ENCODE data around the gene XKRX. TPM values are rescaled to one million over a fixed set of nuclear protein-coding genes. Genes with fewer than 3 reads are reported as not detected.

Gene XKRX
- total RNA-seq, 1 experiment from 2014 or later: 0.16 TPM

DNA sequence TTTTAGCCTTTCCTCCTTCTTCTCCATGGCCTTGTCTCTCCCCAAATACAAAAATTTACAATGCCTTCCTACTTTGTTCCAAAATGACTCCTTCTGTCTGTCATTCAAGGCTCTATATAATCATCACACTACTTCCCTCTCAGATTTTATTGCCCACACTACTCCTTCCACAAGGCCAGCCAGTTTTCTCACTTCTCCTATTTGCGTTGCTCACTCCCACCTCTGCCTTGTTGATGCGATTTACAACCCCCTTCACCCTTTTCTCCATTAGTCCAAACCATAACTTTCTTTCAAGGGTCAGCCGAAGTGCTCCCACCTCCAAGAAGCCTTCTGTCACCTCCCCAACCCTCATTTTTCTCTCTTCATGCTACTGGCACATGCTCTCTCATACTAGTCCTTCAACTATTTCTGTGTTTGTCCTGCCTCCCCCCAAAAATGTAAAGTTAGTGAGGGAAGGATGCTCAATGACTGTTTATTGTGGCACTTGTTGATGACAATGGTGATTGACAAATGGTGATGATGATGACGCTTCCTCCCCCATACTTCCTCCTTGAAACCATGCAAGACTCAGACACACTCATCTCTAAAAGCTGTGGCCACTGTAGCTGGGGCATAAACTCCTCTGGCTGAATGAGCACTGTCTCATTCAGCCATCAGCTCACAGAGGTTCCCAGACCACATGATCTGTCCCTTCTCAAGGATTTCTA lies 2.7 kb upstream of the XKRX start:
- Histone ChIP-seq H3K4me1 (replicated peaks) (no peaks in the 10 kb centered on the region), H3K27ac (no peak overlapping the region), H3K4me3 (no peak overlapping the region), H3K36me3 (no peaks in the 10 kb centered on the region), H3K27me3 (replicated peaks) (no peaks in the 10 kb centered on the region), H3K9me3 (replicated peaks) (no peaks in the 10 kb centered on the region)
- no peak for DNase-seq (ENCODE audit: low read depth in 1 of 2, low spot score in 2 of 2)

DNA sequence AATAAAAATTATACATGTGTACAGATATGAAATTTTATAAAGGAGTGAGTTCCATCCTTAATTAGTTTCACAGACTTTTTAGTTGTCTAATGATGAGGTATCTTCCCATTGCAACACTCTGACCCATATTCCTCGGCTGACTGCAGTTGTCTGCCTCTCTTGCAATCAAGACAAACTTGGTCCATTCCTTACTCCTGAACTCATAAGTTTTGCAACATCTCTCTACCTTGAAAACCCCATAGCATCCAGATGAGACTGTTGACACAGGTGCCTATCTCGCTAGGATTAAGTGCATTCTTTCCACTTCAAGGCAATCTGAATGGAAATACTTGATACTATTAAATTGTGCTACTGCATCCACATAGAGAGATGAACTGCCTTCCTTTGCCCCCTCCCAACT lies 2.3 kb downstream of the XKRX start:
- Histone ChIP-seq H3K27ac (no peak overlapping the region), H3K9me3 (replicated peaks) (no peaks in the 10 kb centered on the region)
- DNase-seq (ENCODE audit: low read depth in 1 of 2, low spot score in 2 of 2): no peak

GRCh38 chrX:100924375-100924774 lies 4.3 kb downstream of the XKRX start:
- DNase-seq (ENCODE audit: low read depth in 1 of 2, low spot score in 2 of 2): no peak

More for the DNA sequence above, 2.3 kb downstream of the XKRX start:
- H3K36me3 ChIP-seq: no peaks in the 10 kb centered on the region
- no peak overlapping the region for H3K4me3 ChIP-seq
- no peaks in the 10 kb centered on the region for H3K27me3 ChIP-seq (replicated peaks)
- no peaks in the 10 kb centered on the region for H3K4me1 ChIP-seq (replicated peaks)

GRCh38 chrX:100915562-100915961 lies 13.2 kb downstream of the XKRX start:
- Histone ChIP-seq H3K4me1 (replicated peaks) (no peaks in the 10 kb centered on the region), H3K9me3 (replicated peaks) (no peaks in the 10 kb centered on the region), H3K27ac (no peak overlapping the region), H3K27me3 (replicated peaks) (no peaks in the 10 kb centered on the region), H3K36me3 (no peaks in the 10 kb centered on the region), H3K4me3 (no peak overlapping the region)
- no peak for DNase-seq (ENCODE audit: low read depth in 1 of 2, low spot score in 2 of 2)

More at GRCh38 chrX:100924375-100924774, 4.3 kb downstream of the XKRX start:
- H3K4me1 ChIP-seq (replicated peaks): no peaks in the 10 kb centered on the region
- H3K27me3 ChIP-seq (replicated peaks): no peaks in the 10 kb centered on the region
- H3K27ac ChIP-seq: no peak overlapping the region
- no peaks in the 10 kb centered on the region for H3K9me3 ChIP-seq (replicated peaks)
- no peaks in the 10 kb centered on the region for H3K36me3 ChIP-seq
- no peak overlapping the region for H3K4me3 ChIP-seq

DNA sequence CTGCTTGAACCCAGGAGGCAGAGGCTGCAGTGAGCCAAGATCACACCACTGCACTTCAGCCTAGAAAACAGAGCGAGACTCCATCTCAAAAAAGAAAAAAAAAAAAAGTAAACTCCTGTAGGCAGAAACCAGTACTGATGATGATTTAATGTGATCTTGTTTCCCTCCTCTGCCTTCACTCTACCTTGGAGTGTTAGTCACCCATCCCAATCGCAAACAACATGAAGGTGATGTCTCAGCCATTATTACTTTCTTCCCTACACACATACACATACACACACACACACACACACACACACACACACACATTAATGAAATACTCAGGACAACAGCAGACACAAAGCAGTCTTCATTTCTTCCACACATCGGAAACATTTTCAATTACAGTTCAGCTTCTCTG lies 15.6 kb downstream of the XKRX start:
- no peak overlapping the region for H3K27ac ChIP-seq
- no peaks in the 10 kb centered on the region for H3K4me1 ChIP-seq (replicated peaks)
- H3K36me3 ChIP-seq: no peaks in the 10 kb centered on the region
- H3K9me3 ChIP-seq (replicated peaks): no peaks in the 10 kb centered on the region
- DNase-seq (ENCODE audit: low read depth in 1 of 2, low spot score in 2 of 2): no peak
- no peaks in the 10 kb centered on the region for H3K27me3 ChIP-seq (replicated peaks)
- H3K4me3 ChIP-seq: no peak overlapping the region

GRCh38 chrX:100911731-100912130 lies 17.0 kb downstream of the XKRX start:
- no peak overlapping the region for H3K27ac ChIP-seq
- no peaks in the 10 kb centered on the region for H3K36me3 ChIP-seq
- no peaks in the 10 kb centered on the region for H3K4me1 ChIP-seq (replicated peaks)
- no peaks in the 10 kb centered on the region for H3K9me3 ChIP-seq (replicated peaks)
- H3K4me3 ChIP-seq: no peak overlapping the region
- no peaks in the 10 kb centered on the region for H3K27me3 ChIP-seq (replicated peaks)
- no peak for DNase-seq (ENCODE audit: low read depth in 1 of 2, low spot score in 2 of 2)

DNA sequence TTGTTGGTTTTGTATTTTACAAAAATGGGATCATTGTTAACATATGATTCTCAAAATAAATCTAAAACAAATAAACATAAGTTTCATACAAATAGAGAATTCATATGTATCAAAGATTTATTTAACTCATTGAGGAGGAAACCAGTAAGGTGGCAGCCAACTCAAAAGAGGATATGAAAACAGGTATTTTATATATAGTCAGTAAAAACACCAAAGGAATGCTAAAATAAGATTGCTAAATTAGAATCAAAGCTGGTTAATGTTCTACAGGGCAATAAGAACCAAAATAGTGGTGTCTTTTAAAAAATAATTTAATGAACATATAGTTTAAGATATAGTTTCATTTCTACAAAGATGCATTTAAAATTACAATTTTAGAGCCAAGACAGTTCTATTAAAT lies 23.1 kb downstream of the XKRX start:
- H3K36me3 ChIP-seq: no peaks in the 10 kb centered on the region
- H3K4me1 ChIP-seq (replicated peaks): no peaks in the 10 kb centered on the region
- DNase-seq (ENCODE audit: low read depth in 1 of 2, low spot score in 2 of 2): no peak
- H3K9me3 ChIP-seq (replicated peaks): no peaks in the 10 kb centered on the region
- no peak overlapping the region for H3K4me3 ChIP-seq
- no peak overlapping the region for H3K27ac ChIP-seq
- H3K27me3 ChIP-seq (replicated peaks): no peaks in the 10 kb centered on the region

DNA sequence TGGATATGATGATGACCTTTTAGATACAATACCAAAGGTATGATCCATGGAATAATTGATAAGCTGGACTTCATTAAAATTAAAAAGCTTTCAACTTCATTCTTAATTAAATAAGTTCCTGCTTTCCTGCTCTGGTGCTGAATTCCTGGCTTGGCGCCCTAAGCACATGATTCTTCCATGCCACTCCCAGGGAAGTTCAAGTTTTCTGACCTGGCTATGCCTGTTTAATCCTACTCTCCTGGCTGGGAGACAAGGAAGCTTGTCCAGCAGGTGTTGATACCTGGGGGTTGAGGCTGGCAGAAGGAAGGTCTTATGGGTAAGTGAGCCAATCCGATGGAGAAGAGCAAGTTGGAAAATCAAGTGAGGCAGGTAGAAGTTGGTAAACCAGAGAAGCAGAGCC lies 24.3 kb downstream of the XKRX start:
- Histone ChIP-seq H3K9me3 (replicated peaks) (no peaks in the 10 kb centered on the region), H3K36me3 (no peaks in the 10 kb centered on the region), H3K4me3 (no peak overlapping the region), H3K4me1 (replicated peaks) (no peaks in the 10 kb centered on the region), H3K27me3 (replicated peaks) (no peaks in the 10 kb centered on the region), H3K27ac (no peak overlapping the region)
- DNase-seq (ENCODE audit: low read depth in 1 of 2, low spot score in 2 of 2): no peak

- Histone ChIP-seq H3K9me3 (replicated peaks) (no peaks in the 10 kb centered on the region), H3K4me3 (no peak overlapping the region), H3K27ac (no peak overlapping the region), H3K27me3 (replicated peaks) (no peaks in the 10 kb centered on the region), H3K4me1 (replicated peaks) (no peaks in the 10 kb centered on the region), H3K36me3 (no peaks in the 10 kb centered on the region)
- peak in 1 of 2 experiments; percentile 4 for DNase-seq (ENCODE audit: low read depth in 1 of 2, low spot score in 2 of 2)
These were observed 33.2 kb downstream of the XKRX start for GRCh38 chrX:100895365-100896075.

- no peaks in the 10 kb centered on the region for H3K36me3 ChIP-seq
These were observed 45.1 kb downstream of the XKRX start for GRCh38 chrX:100883654-100884053.

DNA sequence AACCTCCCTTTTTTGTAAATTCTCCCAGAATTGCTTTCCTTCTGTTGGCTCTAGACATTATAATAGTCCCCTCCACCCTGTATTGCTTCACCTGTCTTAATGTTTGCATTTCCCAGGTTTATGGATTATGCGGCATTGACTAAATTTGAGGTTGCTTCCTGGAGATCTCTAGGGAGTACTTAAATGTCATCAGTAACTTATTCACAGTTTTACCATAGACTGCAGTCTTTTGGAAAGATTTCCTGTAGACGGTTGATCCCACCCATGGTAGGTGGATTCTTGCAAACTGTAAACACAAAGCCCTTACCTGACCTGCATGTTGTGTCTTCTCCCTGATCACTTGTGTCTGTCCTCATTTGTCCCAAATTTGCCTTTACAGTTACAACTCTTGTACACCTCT lies 48.3 kb downstream of the XKRX start:
- Histone ChIP-seq H3K4me1 (replicated peaks) (no peaks in the 10 kb centered on the region), H3K36me3 (no peaks in the 10 kb centered on the region), H3K4me3 (no peak overlapping the region), H3K27ac (no peak overlapping the region), H3K27me3 (replicated peaks) (no peaks in the 10 kb centered on the region), H3K9me3 (replicated peaks) (no peaks in the 10 kb centered on the region)
- no peak for DNase-seq (ENCODE audit: low read depth in 1 of 2, low spot score in 2 of 2)

More at GRCh38 chrX:100883654-100884053, 45.1 kb downstream of the XKRX start:
- no peaks in the 10 kb centered on the region for H3K9me3 ChIP-seq (replicated peaks)
- H3K27ac ChIP-seq: no peak overlapping the region
- no peaks in the 10 kb centered on the region for H3K27me3 ChIP-seq (replicated peaks)
- H3K4me1 ChIP-seq (replicated peaks): no peaks in the 10 kb centered on the region
- H3K4me3 ChIP-seq: no peak overlapping the region
- no peak for DNase-seq (ENCODE audit: low read depth in 1 of 2, low spot score in 2 of 2)

GRCh38 chrX:100874325-100874724 lies 54.4 kb downstream of the XKRX start, which contains the start of gene NOX1:
TSS of gene NOX1 (minus strand) at chrX:100874359. CDS start at chrX:100874139, 220 bp downstream.
- no peak within 1 kb of the TSS for H3K4me3 ChIP-seq
- no peaks in the 10 kb centered on the region for H3K27me3 ChIP-seq (replicated peaks)
- H3K36me3 ChIP-seq: no peaks in the 10 kb centered on the region
- H3K27ac ChIP-seq: no peak within 1 kb of the TSS
- no peaks in the 10 kb centered on the region for H3K4me1 ChIP-seq (replicated peaks)
- DNase-seq (ENCODE audit: low read depth in 1 of 2, low spot score in 2 of 2): no peak
- H3K9me3 ChIP-seq (replicated peaks): no peaks in the 10 kb centered on the region

- no peaks in the 10 kb centered on the region for H3K27me3 ChIP-seq (replicated peaks)
- no peaks in the 10 kb centered on the region for H3K36me3 ChIP-seq
- H3K9me3 ChIP-seq (replicated peaks): no peaks in the 10 kb centered on the region
These were observed 56.8 kb downstream of the XKRX start for GRCh38 chrX:100871594-100872560.

More at GRCh38 chrX:100871594-100872560, 56.8 kb downstream of the XKRX start:
- no peak overlapping the region for H3K4me3 ChIP-seq
- H3K4me1 ChIP-seq (replicated peaks): no peaks in the 10 kb centered on the region
- no peak for DNase-seq (ENCODE audit: low read depth in 1 of 2, low spot score in 2 of 2)
- H3K27ac ChIP-seq: no peak overlapping the region

Data from SJSA1 (cell line).